SK-N-SH treated with all-trans-retinoic acid at 6 μM for 48 hours (cell line): Measurements from ENCODE around the gene PABPN1L.
"Not testable (repeated sequence)": the region's sequence is repeated elsewhere in the genome, so short reads cannot be mapped to it uniquely, and the experiment has no call there.

Source experiments
- ATAC-seq: fragments of 200-7000 bp; cut with Tn5 transposase; 3 replicates; pipeline ENCODE4 v1.9.1; 2020; ENCODE audit warnings: mild to moderate bottlenecking, moderate library complexity
- ARNTL ChIP-seq: fragments of 450-650 bp; formaldehyde crosslinking; IDR thresholded peaks from 2 replicates; pipeline ENCODE4 v1.5.0; 2020; ENCODE audit warnings: low read depth, mild to moderate bottlenecking, moderate library complexity, borderline replicate concordance
- BACH2 ChIP-seq: fragments of 250-450 bp; sonication (Bioruptor Pico); IDR thresholded peaks from 2 replicates; pipeline ENCODE4 v1.9.0; 2021; ENCODE audit warnings: mild to moderate bottlenecking, borderline replicate concordance
- CSDC2 ChIP-seq: fragments of 250-450 bp; sonication (Bioruptor Pico); IDR thresholded peaks from 2 replicates; pipeline ENCODE4 v1.5.0; 2020; ENCODE audit warnings: mild to moderate bottlenecking, moderate library complexity
- ESRRG ChIP-seq: fragments of 250-450 bp; sonication (Bioruptor Pico); IDR thresholded peaks from 2 replicates; pipeline ENCODE4 v1.6.1; 2021; ENCODE audit warnings: mild to moderate bottlenecking
- GLIS3 ChIP-seq: fragments of 250-450 bp; sonication (Bioruptor Pico); IDR thresholded peaks from 2 replicates; pipeline ENCODE4 v1.5.0; 2020; ENCODE audit warnings: mild to moderate bottlenecking, moderate library complexity
- ISL1 ChIP-seq: fragments of 250-450 bp; sonication (Bioruptor Pico); IDR thresholded peaks from 2 replicates; pipeline ENCODE4 v2.1.2; 2022; ENCODE audit warnings: mild to moderate bottlenecking, moderate library complexity
- OSR1 ChIP-seq: fragments of 250-450 bp; sonication (Bioruptor Pico); IDR thresholded peaks from 2 replicates; pipeline ENCODE4 v1.8.0; 2022; ENCODE audit warnings: moderate library complexity, mild to moderate bottlenecking, inconsistent platforms
- PPARA ChIP-seq: fragments of 250-450 bp; sonication (Bioruptor Pico); IDR thresholded peaks from 2 replicates; pipeline ENCODE4 v1.5.0; 2020; ENCODE audit warnings: mild to moderate bottlenecking, borderline replicate concordance
- RARB ChIP-seq: fragments of 250-450 bp; sonication (Bioruptor Pico); IDR thresholded peaks from 2 replicates; pipeline ENCODE4 v1.8.0; 2021; ENCODE audit warnings: mild to moderate bottlenecking, moderate library complexity
- SNAI2 ChIP-seq: fragments of 250-450 bp; sonication (Bioruptor Pico); IDR thresholded peaks from 2 replicates; pipeline ENCODE4 v1.5.0; 2020; ENCODE audit warnings: mild to moderate bottlenecking, moderate library complexity
- TCF4 ChIP-seq: fragments of 250-450 bp; sonication (Bioruptor Pico); IDR thresholded peaks from 2 replicates; pipeline ENCODE4 v1.8.0; 2021; ENCODE audit warnings: mild to moderate bottlenecking, moderate library complexity, borderline replicate concordance
- TOX ChIP-seq: fragments of 250-450 bp; sonication (Bioruptor Pico); IDR thresholded peaks from 2 replicates; pipeline ENCODE4 v1.8.0; 2021; ENCODE audit warnings: mild to moderate bottlenecking, moderate library complexity, borderline replicate concordance
- ZC3H10 ChIP-seq: fragments of 250-450 bp; sonication (Bioruptor Pico); IDR thresholded peaks from 2 replicates; pipeline ENCODE4 v1.5.1; 2021; ENCODE audit warnings: mild to moderate bottlenecking, moderate library complexity
- ZFP3 ChIP-seq: fragments of 250-450 bp; sonication (Bioruptor Pico); IDR thresholded peaks from 2 replicates; pipeline ENCODE4 v1.5.0; 2020; ENCODE audit warnings: mild to moderate bottlenecking, moderate library complexity
- ZFP30 ChIP-seq: fragments of 450-650 bp; formaldehyde crosslinking; IDR thresholded peaks from 2 replicates; pipeline ENCODE4 v1.5.0; 2022; ENCODE audit warnings: mild to moderate bottlenecking, moderate library complexity
- ZNF565 ChIP-seq: fragments of 450-650 bp; formaldehyde crosslinking; conservative IDR thresholded peaks from 2 replicates; pipeline ENCODE4 v1.5.0; 2020; ENCODE audit warnings: low read depth, mild to moderate bottlenecking, moderate library complexity
- ZNF70 ChIP-seq: fragments of 450-650 bp; formaldehyde crosslinking; IDR thresholded peaks from 2 replicates; pipeline ENCODE4 v1.5.0; 2020; ENCODE audit warnings: mild to moderate bottlenecking, moderate library complexity
- ZNF8 ChIP-seq: fragments of 450-650 bp; formaldehyde crosslinking; IDR thresholded peaks from 2 replicates; pipeline ENCODE4 v1.5.0; 2020; ENCODE audit warnings: mild to moderate bottlenecking, moderate library complexity
- TF ChIP-seq, protein P1 (sequence below): fragments of 250-450 bp; sonication (Bioruptor Pico); IDR thresholded peaks from 2 replicates; pipeline ENCODE4 v1.5.0; 2020; ENCODE audit warnings: mild to moderate bottlenecking, moderate library complexity
- TF ChIP-seq, protein P2 (sequence below): fragments of 250-450 bp; sonication (Bioruptor Pico); IDR thresholded peaks from 2 replicates; pipeline ENCODE4 v1.8.0; 2021; ENCODE audit warnings: low read depth, mild to moderate bottlenecking, moderate library complexity, borderline replicate concordance
- TF ChIP-seq, protein P3 (sequence below): fragments of 250-450 bp; sonication (Bioruptor Pico); IDR thresholded peaks from 2 replicates; pipeline ENCODE4 v1.5.1; 2020; ENCODE audit warnings: low read depth, mild to moderate bottlenecking, moderate library complexity
- TF ChIP-seq, protein P4 (sequence below): fragments of 250-450 bp; sonication (Bioruptor Pico); IDR thresholded peaks from 2 replicates; pipeline ENCODE4 v1.5.1; 2021; ENCODE audit warnings: mild to moderate bottlenecking, moderate library complexity
- TF ChIP-seq, protein P5 (sequence below): fragments of 250-450 bp; sonication (Bioruptor Pico); IDR thresholded peaks from 2 replicates; pipeline ENCODE4 v1.8.0; 2020; ENCODE audit warnings: mild to moderate bottlenecking, moderate library complexity, borderline replicate concordance

The PABPN1L gene

DNA sequence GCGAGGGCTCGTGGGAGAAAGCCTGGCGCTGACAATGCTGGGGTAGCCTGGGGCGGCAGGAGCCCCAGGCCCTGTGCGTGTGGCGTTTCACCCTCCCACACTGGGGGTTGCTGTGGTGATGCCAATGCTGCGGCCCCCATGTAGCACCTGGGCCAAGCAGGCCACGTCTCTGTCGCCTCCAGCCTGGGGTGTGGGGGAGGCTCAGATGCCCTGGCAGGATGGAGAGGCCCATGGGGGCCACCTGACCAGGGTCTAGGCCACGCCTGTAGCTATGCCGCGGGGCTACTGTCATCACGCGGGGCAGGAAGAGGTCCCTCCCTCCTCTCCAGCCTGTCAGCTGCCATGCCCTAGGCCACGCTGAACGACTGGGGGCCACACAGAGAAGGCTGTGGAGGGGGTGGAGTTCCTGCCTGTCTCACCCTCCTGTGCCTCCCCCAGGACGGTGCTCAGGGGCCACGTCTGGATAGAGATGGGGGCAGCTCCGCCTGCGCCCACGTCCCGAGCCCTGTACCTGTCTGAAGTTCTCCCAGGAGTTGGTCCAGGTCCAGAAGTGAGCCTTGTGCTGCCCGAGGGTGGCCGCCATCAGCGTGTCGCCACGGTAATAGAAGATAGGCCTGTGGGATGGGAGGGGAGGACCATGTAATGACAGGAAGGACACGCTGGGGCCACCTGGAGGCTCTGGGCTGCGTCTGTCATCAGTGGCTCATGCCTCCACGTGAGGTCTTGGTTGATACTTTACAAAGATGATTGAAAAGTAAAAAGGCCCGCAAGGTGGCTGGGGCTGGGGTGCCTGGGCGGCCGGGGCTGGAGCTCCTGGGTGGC lies 42.0 kb downstream of the PABPN1L start:
- TF ChIP-seq, protein P1, sequence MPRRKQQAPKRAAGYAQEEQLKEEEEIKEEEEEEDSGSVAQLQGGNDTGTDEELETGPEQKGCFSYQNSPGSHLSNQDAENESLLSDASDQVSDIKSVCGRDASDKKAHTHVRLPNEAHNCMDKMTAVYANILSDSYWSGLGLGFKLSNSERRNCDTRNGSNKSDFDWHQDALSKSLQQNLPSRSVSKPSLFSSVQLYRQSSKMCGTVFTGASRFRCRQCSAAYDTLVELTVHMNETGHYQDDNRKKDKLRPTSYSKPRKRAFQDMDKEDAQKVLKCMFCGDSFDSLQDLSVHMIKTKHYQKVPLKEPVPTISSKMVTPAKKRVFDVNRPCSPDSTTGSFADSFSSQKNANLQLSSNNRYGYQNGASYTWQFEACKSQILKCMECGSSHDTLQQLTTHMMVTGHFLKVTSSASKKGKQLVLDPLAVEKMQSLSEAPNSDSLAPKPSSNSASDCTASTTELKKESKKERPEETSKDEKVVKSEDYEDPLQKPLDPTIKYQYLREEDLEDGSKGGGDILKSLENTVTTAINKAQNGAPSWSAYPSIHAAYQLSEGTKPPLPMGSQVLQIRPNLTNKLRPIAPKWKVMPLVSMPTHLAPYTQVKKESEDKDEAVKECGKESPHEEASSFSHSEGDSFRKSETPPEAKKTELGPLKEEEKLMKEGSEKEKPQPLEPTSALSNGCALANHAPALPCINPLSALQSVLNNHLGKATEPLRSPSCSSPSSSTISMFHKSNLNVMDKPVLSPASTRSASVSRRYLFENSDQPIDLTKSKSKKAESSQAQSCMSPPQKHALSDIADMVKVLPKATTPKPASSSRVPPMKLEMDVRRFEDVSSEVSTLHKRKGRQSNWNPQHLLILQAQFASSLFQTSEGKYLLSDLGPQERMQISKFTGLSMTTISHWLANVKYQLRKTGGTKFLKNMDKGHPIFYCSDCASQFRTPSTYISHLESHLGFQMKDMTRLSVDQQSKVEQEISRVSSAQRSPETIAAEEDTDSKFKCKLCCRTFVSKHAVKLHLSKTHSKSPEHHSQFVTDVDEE (CRISPR knock-in tag), result no peak
- TF ChIP-seq GLIS3 (CRISPR knock-in tag) (no peak), TOX (CRISPR knock-in tag) (no peak), TCF4 (CRISPR knock-in tag) (no peak), ISL1 (CRISPR knock-in tag) (no peak), OSR1 (no peak), ZNF70 (CRISPR knock-in tag) (no peak), ESRRG (CRISPR knock-in tag) (no peak), ZC3H10 (CRISPR knock-in tag) (no peak), ZFP3 (CRISPR knock-in tag) (no peak), RARB (CRISPR knock-in tag) (no peak), ZNF8 (CRISPR knock-in tag) (no peak), CSDC2 (no peak)
- TF ChIP-seq, protein P2, sequence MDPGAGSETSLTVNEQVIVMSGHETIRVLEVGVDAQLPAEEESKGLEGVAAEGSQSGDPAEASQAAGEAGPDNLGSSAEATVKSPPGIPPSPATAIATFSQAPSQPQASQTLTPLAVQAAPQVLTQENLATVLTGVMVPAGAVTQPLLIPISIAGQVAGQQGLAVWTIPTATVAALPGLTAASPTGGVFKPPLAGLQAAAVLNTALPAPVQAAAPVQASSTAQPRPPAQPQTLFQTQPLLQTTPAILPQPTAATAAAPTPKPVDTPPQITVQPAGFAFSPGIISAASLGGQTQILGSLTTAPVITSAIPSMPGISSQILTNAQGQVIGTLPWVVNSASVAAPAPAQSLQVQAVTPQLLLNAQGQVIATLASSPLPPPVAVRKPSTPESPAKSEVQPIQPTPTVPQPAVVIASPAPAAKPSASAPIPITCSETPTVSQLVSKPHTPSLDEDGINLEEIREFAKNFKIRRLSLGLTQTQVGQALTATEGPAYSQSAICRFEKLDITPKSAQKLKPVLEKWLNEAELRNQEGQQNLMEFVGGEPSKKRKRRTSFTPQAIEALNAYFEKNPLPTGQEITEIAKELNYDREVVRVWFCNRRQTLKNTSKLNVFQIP (CRISPR knock-in tag), result no peak
- TF ChIP-seq, protein P3, sequence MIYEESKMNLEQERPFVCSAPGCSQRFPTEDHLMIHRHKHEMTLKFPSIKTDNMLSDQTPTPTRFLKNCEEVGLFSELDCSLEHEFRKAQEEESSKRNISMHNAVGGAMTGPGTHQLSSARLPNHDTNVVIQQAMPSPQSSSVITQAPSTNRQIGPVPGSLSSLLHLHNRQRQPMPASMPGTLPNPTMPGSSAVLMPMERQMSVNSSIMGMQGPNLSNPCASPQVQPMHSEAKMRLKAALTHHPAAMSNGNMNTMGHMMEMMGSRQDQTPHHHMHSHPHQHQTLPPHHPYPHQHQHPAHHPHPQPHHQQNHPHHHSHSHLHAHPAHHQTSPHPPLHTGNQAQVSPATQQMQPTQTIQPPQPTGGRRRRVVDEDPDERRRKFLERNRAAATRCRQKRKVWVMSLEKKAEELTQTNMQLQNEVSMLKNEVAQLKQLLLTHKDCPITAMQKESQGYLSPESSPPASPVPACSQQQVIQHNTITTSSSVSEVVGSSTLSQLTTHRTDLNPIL, result no peak
- TF ChIP-seq, protein P4, sequence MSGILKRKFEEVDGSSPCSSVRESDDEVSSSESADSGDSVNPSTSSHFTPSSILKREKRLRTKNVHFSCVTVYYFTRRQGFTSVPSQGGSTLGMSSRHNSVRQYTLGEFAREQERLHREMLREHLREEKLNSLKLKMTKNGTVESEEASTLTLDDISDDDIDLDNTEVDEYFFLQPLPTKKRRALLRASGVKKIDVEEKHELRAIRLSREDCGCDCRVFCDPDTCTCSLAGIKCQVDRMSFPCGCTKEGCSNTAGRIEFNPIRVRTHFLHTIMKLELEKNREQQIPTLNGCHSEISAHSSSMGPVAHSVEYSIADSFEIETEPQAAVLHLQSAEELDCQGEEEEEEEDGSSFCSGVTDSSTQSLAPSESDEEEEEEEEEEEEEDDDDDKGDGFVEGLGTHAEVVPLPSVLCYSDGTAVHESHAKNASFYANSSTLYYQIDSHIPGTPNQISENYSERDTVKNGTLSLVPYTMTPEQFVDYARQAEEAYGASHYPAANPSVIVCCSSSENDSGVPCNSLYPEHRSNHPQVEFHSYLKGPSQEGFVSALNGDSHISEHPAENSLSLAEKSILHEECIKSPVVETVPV, result no peak
- TF ChIP-seq, protein P5, sequence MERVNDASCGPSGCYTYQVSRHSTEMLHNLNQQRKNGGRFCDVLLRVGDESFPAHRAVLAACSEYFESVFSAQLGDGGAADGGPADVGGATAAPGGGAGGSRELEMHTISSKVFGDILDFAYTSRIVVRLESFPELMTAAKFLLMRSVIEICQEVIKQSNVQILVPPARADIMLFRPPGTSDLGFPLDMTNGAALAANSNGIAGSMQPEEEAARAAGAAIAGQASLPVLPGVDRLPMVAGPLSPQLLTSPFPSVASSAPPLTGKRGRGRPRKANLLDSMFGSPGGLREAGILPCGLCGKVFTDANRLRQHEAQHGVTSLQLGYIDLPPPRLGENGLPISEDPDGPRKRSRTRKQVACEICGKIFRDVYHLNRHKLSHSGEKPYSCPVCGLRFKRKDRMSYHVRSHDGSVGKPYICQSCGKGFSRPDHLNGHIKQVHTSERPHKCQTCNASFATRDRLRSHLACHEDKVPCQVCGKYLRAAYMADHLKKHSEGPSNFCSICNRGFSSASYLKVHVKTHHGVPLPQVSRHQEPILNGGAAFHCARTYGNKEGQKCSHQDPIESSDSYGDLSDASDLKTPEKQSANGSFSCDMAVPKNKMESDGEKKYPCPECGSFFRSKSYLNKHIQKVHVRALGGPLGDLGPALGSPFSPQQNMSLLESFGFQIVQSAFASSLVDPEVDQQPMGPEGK, result no peak
- TF ChIP-seq, all 23 proteins: peak for 0
- ATAC-seq, result no peak

DNA sequence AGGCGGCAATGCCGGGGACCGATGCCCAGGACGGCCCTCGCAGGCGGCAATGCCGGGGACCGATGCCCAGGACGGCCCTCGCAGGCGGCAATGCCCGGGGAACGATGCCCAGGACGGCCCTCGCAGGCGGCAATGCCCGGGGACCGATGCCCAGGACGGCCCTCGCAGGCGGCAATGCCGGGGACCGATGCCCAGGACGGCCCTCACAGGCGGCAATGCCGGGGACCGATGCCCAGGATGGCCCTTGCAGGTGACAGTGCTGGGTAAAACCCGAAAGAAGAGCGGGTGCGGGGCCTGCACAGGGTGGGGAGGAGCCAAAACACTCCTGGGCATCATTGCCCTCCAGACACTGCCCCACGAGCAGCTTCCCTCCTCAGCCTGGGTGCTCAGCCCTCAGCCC lies 42.8 kb downstream of the PABPN1L start:
- not testable (repeated sequence) for ATAC-seq

DNA sequence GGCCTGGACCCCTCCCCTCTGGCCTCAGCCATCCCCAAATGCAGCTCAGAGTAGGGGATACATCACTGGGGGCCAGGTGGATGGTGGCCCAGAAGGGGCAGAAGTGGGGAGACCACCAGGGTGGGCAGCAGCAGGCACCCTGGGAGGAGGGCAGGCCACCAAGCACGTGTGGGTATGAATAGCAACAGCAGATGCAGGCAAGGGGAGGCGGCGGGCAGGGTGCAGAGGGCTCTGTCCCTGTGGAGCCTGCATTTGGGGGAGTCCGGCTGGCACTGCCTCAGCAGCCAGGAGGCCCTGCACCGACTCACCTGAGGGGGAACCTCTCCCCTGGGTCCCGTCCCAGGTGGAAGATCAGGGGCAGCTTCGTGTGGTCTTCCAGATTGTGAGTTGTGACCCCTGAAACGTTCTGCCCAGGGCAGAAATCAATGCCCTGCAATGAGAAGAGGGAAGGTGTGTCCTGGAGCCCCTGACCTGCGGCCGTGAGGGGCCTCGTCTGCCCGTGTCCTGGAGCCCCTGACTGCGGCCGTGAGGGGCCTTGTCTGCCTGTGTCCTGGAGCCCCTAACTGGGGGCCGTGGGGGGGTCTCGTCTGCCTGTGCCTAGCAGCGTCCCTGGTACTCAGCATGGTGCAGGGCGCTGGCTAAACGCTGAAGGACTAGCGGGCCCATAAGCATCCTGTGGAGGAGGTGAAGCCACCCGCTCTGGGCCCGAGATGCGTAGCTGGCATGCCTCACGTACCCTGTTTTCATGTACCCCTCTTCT lies 44.0 kb downstream of the PABPN1L start:
- no peak for ATAC-seq
- TF ChIP-seq CSDC2 (no peak), ISL1 (CRISPR knock-in tag) (no peak), ESRRG (CRISPR knock-in tag) (no peak), ZFP3 (CRISPR knock-in tag) (no peak), ZNF70 (CRISPR knock-in tag) (no peak), TOX (CRISPR knock-in tag) (no peak), SNAI2 (CRISPR knock-in tag) (no peak), ARNTL (CRISPR knock-in tag) (no peak), PPARA (CRISPR knock-in tag) (no peak), BACH2 (CRISPR knock-in tag) (no peak), TCF4 (CRISPR knock-in tag) (no peak), ZNF8 (CRISPR knock-in tag) (no peak), ZNF565 (CRISPR knock-in tag) (no peak), ZFP30 (CRISPR knock-in tag) (no peak)
- TF ChIP-seq, protein P3, result no peak
- TF ChIP-seq, protein P5, result no peak
